HG03469 (cell line): ENCODE data around the gene CTSZ.
A peak's percentile ranks its signal among the peaks of the same experiment; 100 is the strongest.
"Not testable (repeated sequence)": the region's sequence is repeated elsewhere in the genome, so short reads cannot be mapped to it uniquely, and the experiment has no call there.

Source experiments
- ATAC-seq: cut with Tn5 transposase; IDR thresholded peaks from one replicate; pipeline ENCODE4 v1.9.1; 2021; ENCODE audit warnings: mild to moderate bottlenecking, moderate library complexity, moderate number of reproducible peaks; ENCODE audit not compliant: unreplicated experiment

Gene CTSZ

DNA sequence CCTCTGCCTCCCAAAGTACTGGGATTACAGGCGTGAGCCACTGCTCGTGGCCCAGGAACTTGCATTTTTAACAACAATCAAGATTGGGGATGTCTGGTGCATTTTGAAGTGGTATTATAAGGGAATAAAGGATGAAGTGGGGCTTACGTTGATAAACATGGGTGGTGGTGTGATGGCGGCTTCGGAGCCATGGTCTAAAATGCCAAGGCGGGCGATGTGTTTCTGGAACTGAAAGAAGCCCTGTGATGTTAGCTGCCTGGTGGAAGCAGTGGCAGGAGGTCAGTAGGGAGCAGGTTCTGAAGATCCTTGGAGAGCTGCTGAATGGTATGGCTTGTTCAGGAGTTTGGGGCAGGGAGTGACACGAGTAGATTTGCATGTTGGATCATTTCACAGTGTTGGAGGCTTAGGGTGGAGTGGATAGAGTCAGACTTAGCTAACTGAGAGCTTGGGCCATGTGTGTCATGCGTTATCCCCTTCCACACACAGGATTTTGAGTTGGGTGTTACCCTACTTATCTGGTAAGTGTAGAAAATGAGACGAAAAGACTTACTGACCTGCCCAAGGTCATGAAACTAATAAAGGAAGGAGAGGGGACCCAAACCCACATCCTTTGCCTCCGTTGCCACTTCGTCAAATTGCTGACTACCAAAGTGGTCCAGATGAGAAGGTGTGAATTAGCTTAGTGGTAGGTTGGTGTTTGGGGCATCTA, 24.5 kb downstream of the CTSZ start:
- no peak for ATAC-seq

DNA sequence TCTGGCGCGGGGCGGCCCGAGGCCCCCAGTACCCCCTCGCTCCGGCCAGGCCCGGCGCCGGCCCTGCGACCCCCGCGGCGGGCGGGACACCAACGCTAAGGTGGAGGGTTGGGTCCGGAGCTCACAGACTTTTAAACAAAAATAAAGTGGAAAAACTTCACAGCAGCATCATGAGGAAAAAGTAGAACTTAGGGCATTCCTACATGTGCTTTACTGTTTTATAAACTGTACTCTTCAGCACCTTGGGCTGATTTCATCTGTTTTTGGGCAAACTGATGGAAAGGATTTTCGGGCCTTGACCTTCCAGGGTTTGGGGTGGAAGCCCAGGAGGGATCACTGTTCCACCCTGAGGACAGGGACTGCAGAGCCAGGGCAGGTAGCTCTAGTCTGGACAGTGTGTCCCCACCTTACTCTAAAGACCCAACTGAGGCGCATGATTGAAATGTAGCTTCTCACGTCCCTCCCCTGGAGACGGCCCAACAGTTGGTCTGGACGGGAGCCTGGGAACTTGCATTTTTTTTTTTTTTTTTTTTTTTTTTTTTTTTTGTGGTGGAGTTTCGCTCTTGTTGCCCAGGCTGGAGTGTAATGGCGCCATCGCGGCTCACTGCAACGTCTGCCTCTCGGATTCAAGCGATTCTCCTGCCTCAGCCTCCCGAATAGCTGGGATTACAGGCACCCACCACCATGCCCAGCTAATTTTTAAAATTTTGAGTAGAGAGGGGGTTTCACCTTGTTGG, 25.3 kb downstream of the CTSZ start:
- ATAC-seq, result no peak

DNA sequence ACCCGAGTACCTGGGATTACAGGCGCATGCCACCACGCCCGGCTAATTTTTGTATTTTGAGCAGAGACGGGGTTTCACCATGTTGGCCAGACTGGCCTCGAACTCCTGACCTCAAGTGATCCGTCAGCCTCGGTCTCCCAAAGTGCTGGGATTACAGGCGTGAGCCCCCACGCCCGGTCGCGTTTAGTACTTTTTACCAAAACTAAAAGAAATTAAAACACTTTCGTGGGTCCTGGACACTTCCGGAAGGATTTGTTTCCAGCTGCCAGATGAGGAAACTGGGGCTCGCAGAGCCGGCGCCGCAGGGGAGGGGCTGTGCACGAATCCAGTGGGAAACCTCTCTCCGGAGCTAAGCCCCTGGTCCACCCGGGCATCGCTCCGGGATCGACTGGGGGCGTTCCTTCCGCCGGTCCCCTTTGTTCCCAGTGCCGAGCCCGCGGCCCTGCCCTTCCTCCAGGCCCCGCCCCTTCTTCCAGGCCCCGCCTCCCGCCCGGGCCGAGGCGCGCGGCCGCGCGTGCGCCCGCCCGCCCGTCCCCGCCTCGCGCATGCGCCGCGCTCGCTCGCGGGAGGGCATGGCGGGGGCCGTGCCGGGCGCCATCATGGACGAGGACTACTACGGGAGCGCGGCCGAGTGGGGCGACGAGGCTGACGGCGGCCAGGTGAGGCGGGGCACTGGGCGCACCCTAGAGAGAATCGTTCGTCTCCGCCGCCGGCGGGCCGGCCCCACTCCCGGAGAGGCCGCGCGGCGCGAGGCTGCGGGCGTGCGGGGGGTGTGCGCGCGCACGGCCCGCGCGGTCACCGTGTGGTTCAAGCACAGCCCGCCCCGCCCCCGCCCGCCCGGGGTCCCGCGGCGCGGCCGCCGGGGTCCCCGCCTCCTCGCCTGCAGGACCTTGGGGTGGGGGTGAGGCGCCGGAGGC, 26.1 kb downstream of the CTSZ start, which contains the start of gene NELFCD:
TSS of gene NELFCD (plus strand) at position 546 of the 917 bp plus-strand sequence. CDS start at position 600, 54 bp downstream.
- peak; percentile 51 for ATAC-seq

DNA sequence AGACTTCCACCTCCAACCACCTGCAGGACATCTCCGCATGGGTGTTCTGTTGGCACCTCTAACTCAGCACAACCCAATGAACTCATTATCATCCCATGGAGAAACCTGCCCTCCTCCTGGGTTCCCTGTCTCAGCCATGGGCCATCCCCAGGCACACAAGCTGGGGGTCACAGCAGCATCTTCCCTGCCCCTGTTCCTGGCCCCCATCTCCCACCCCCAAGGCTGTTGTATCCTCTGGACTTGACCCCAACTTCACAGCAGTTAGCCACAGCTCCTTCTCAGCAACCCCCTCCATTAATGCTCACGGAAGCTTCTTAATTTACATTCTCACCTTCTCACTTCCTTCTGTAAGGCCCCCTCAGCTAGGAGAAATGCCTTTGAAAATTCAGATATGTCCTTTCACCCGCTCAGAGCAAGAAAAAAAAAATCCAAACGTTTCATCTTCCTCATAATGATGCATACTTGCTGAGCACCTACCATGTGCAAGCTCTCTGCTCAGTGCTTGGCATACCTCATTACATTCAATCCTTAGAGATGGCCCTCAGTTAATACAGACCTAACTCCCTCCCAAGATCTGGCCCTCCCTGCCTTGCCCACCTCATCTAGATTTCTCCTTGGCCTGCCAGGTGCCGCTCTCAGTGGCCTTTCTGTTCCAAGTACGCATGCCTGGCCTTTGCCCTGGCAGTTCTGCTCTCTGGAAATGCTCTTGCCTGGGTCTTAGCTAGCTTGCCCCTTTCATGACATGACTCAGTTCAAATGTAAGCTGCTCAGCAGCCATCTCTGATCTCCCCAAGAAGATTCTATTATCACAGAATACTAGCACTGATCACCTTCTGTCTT, 28.5 kb downstream of the CTSZ start:
- no peak for ATAC-seq

DNA sequence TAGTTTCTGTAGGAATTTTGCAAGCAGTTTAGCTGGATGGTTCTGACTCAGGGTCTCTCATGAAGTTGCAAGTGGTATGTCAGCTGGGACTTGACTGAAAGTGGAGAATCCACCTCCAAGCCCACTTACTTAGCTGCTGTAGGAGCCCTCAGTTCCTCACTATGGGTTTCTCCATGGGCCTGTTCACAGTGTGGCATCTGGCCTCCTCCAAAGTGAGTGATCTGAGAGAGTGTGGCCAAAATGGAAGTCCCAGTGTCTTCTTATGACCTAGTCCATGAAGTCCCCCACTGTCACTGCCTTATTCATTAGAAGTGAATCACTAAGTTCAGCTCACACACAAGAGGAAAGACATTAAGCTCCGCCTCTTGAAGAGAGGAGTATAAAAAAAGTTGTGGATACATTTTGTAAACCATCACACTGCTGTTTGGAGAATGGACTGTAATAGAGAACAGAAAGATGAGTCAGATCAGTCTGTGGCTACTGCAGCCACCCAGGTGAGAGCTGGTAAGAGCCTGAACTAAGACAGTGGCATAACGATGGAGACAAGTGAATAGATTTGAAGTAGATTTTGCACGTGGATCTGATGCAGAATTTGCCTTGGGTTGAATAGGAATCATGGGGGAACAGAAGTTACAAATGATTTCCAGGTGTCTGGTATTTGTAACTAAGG, 30.9 kb downstream of the CTSZ start:
- ATAC-seq, result no peak

DNA sequence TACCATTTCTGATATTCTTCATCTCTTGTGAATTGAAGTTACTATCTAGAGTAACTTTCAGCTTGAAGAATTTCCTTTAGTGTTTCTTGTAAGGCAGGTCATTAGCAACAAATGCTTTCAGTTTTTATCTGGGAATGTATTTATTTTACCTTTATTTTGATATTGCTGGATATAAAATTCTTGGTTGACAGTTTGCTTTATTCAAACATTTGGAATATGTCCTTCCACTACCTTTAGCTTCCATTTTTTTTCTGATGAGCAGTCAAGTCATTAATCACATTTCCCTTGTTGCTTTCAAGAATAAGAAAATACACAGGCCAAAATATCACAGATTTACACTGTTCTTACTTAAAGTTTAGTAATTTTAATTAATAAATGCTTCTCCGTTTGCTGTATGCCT, 31.7 kb downstream of the CTSZ start:
- ATAC-seq, result no peak

DNA sequence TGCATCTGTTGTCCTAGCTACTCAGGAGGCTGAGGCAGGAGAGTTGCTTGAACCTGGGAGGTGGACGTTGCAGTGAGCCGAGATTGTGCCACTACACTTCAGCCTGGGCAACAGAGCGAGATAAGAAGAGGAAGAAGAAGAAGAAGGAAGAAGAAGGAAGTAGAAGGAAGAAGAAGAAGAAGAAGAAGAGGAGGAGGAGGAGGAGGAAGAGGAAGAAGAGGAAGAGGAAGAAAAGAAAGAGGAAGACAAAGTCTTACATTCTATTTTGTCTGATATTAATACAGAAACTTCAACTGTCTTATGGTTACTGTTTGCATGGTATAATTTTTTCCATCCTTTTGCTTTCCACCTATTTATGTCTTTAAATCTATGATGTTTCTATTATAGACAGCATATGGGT, 33.2 kb downstream of the CTSZ start:
- ATAC-seq, result no peak

DNA sequence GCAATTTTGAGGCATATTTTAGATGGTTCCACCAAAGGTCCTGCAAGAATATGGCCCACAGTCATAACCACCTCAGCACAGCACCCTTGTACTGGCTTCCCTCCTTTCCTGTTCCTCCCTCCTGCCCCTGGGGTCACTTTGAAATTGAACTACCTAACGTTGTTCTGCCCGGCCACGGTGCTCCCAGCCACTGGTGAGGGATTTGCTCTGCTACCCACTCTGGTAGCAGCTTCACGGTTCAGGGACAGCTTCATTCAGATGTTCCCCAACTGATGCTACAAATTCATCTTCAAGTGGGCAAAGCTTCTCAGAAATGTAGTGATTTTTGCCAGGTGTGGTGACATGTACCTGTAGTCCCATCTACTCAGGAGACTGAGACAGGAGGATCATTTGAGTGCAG, 33.9 kb downstream of the CTSZ start:
- no peak for ATAC-seq

DNA sequence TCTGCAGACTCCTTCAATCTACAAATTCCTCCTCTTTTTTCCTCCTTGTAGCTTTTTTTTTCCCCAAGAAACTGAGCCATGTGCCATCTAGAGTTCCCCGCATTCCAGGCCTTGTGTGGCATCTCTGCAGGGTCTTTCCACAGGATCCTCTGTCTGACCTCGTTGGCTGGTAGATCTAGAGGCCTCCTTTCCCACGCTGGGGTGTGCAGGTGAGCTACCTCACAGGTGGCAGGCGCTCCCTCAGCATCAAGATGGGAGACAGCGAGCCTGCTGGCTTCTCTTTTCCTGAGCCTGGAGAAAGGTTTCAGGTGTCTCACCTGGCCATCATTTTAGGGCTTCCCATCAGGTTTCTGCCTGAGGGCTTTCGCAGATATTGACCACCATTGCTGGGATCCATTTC, 35.6 kb downstream of the CTSZ start:
- no peak for ATAC-seq

DNA sequence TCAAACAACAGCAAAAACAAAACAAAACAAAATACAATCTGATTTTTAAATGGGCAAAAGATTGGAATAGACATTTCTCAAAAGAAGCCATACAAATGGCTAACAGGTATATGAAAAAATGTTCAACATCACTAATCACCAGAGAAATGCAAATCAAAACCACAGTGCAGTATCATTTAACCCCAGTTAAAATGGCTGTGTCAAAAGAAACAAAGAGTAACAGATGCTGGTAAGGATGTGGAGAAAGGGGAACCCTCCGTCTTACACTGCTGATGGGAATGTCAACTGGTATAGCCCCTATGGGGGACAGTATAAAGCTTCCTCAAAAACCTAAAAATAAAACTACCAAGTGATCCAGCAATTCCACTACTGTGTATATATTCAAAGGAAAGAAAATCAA, 36.9 kb downstream of the CTSZ start:
- ATAC-seq, result no peak

DNA sequence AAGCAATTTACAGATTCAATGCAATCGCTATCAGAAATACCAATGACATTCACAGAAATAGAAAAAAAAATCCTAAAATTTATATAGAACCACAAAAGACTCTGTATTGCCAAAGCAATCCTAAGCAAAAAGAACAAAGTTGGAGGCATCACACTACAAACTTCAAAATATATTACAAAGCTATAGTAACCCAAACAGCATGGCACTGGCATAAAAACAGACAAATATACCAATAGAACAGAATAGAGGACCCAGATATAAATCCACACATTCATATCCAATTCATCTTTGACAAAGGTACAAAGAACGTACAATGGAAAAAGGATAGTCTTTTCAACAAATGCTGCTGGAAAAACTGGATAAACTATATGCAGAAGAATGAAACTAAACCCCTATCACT, 37.6 kb downstream of the CTSZ start:
- no peak for ATAC-seq

DNA sequence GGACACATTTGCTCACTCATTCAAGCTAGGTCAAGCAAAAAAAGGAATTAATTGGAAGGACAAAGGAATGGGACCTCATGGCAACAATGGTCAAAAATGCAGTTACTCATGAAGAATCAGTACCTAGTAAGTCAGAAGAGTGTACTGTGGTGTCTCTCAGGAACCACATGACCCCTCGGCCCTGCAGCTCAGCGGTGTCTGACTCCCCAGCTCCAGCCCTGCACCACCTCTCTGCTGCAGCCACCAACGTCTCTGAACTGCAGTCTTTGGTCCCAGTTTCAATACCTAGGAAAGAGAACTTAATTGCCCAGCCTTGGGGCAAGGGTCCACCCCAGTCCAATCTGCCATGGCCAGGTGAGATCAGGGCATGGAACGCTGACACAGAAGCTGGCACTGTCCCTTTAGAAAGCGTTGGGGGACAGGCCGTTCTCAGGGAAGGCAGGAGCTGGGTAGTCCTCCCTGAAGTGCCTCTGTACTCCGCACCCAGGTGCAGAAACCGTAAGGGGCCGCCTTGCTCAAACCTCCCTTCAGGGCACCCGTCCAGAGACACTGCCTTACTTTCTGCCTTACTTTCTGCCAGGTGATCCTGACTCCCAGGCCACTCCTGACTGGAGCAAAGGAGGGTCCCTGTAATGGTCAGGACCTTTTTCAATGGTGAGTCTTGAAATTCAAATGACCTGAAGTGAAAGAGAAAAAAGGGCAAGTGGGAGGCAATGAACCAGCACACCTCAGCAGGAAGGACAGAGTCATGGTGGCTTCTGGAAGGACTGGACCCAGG, 39.2 kb downstream of the CTSZ start:
- ATAC-seq, result no peak

DNA sequence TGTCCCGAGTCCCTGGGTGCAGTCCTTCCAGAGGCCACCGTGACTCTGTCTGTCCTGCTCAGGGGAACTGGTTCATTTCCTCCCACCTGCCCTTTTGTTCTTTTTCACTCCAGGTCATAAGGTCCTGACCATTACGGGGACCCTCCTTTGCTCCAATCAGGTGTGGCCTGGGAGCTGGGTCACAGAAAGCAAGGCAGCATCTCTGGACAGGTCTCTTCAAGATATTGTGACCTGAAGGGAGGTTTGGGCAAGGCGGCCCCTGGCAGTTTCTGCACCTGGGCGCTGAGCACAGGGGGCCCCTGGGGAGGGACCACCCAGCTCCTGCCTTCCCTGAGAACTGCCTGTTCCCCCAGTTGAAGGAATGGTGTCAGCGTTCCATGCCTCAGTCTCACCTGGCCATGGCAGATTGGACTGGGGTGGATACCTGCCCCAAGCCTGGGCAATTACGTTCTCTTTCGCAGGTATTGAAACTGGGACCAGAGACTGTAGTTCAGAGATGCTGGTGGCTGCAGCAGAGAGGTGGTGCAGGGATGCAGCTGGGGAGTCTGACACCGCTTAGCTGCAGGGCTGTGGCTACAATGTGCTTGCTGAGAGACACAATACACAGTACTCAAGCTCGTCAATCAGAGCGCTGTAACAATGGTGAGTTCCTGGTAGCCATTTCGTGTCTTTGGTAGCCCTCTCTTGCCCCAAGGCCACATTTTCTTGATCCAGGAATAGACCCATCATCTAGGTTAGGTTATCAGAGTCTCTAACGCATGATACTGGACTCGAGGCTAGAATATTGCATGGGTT, 41.6 kb downstream of the CTSZ start:
- no peak for ATAC-seq

DNA sequence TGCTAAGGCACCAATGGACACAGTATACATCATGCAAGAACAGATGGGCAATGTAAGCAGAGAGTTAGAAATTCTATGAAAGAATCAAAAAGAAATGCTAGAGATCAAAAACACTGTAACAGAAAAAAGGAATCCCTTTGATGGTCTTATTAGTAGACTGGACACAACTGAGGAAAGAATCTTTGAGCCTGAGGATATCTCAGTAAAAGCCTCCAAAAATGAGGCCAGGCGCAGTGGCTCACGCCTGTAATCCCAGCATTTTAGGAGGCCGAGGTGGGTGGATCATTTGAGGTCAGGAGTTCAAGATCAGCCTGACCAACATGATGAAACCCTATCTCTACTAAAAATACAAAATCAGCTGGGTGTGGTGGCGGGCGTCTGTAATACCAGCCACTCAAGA, 43.1 kb downstream of the CTSZ start:
- ATAC-seq, result not testable (repeated sequence)

DNA sequence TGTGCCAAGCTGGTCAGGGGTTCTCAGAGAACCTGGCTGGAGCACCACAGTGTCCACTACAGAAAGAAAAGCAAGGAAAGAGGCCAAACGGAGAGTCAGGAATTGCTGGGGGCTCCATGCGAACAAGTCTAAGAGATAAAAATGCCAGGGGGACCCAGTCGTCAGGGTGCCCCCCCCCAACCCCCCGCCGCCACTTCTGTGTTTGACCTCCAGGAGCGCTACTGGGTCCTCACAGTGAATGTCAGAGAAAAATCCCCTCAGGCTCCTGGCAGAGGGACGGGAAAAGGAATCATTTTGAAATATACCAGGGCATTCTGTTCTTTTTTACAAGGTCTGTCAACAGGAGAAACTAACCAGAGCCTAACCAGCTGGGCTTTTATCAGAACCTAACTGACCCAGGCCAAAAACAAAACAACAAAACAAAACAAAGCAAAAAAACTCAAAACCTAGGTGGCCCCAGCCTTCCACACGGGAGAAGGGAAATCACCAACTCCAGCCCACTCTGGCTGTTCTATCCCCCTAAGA, 43.9 kb downstream of the CTSZ start:
- ATAC-seq, result no peak

DNA sequence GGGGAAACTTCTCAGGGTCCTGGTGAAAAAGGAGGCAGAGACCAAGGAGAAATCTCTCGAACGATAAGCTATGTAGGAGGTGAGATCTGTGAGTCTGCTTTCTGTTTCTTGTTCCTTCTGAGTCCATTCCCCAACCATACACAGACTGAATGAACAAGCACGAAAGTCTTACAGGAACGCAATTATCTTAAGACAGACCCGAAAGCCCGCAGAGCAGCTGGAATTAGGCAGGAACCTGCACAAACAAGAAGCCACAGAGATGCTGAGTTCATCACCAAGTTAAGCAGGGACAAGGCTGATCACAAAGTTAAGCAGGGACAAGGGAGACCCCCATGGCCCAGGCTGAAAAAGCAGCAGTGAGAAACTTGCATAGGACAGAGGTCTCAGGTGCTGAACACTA, 47.4 kb downstream of the CTSZ start:
- no peak for ATAC-seq

DNA sequence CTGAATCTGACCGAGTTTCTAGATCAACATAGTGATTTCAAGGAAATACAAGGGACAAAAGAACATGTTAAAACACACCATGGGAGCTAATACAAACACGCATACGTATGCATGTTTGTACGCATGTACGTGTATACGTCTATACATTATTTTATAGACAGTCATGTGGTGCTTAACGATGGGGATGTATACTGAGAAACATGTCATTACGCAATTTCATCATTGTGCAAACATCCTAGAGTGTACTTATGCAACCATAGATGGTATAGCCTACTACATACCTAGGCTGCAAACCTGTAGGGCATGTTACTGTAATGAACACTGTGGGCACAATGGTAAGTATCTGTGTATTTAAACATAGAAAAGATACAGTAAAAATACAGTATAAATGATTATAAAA, 51.0 kb downstream of the CTSZ start:
- no peak for ATAC-seq

DNA sequence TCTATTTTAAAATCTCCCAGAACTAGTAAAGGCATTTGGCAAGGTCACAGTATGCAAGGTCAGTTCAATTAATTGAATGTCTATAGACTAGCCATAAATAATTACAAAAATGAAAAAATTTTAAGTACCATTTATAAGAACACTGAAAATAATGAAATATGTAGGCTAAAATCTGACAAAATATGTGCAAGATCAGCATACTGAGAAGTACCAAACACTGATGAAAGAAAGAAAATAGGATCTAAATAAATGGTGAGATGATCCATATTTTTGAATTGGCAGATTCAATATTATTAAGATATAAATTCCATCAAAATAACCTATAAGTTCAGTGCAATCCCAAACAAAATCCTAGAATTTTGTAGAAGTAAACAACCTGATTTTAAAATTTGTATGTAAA, 54.0 kb downstream of the CTSZ start:
- no peak for ATAC-seq
